GM18526 (cell line): ENCODE measurements around the gene SOWAHD.

ENCODE experiments used
- POLR2A ChIP-seq: IDR thresholded peaks from 3 replicates; pipeline ENCODE4 v1.6.1; 2011; ENCODE audit not compliant: insufficient read length; ENCODE audit errors: extremely low read depth

Gene SOWAHD

GRCh38 chrX:119755981-119756533 lies 2.3 kb upstream of the SOWAHD start:
- TF ChIP-seq POLR2A: no peak

GRCh38 chrX:119756926-119757635 lies 1.3 kb upstream of the SOWAHD start:
- no peak for TF ChIP-seq POLR2A

DNA sequence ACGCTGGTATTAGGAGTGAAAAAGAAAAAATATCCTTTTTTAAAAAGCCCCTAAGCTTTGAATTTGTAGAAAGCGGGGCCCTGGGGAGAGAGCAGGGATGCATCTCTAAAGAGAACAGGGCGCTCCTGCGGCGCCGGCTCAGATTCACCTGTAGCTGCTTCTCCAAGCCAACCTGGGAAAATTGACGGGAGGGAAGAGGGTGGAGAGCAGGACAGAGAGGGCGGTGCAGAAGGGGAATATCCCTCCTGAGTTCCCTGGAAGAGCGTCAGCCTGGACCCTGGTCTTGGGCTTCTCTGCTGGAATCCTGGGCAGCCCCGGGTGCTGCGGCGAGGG lies 776 bp upstream of the SOWAHD start:
- no peak for TF ChIP-seq POLR2A

- no peak for TF ChIP-seq POLR2A
These were observed 401 bp downstream of the SOWAHD start for GRCh38 chrX:119758731-119759247.

DNA sequence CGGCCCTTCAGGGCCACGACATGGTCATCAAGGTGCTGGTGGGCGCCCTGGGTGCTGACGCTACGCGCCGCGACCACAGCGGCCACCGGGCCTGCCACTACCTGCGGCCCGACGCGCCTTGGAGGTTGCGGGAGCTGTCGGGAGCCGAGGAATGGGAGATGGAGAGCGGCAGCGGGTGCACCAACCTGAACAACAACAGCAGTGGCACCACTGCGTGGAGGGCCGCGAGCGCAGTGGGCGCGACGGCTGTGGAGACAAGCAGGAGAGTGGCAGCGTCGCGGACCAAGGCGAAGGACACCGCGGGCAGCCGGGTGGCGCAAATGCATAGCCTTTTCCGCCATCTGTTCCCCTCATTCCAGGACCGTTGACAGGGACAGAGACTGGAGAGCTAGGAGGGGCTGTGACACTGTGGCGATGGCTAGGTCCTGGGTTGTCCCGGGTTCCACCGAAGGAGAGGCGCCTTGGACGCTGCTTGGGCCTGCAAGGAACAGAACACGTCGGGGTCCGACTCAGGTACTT lies 919 bp downstream of the SOWAHD start:
- no peak for TF ChIP-seq POLR2A

DNA sequence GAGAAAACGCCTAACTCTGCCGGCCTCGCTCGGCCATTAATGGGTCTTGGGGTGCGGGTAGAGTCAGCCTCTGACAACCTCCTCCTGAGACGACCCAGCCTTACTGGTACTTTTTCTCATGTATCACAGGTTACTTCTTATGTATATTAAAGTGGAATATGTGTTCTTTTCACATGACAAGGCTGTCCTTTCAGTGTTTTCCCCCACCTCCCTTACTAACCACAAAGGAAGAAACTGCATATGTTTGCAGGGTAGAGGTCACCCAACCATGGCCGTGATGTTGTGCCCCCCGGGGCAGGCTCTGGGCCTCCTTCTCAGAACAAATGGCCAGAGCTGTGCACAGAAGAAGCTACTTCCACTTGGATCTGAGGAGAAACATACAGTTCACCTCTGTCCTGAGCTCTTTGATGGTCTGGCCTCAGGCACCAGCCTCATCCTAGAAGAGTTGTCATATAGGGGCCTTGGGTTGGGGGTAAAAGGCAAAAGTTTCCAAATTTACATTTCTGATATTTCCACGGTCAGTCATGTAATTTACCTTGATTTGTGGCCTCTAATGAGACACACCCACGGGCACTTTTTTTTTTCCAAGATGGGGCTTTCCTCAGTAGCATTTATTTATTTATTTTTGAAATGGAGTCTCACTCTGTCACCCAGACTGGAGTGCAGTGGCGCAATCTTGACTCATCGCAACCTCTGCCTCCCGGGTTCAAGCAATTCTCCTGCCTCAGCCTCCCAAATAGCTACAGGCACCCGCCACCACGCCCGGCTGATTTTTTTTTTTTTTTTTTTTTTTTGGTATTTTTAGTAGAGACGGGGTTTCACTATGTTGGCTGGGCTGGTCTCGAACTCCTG lies 1.9 kb downstream of the SOWAHD start:
- no peak for TF ChIP-seq POLR2A

- TF ChIP-seq POLR2A: no peak
These were observed 4.3 kb downstream of the SOWAHD start for GRCh38 chrX:119762718-119763117.

- TF ChIP-seq POLR2A: no peak
These were observed 4.8 kb downstream of the SOWAHD start for GRCh38 chrX:119763181-119763580.

DNA sequence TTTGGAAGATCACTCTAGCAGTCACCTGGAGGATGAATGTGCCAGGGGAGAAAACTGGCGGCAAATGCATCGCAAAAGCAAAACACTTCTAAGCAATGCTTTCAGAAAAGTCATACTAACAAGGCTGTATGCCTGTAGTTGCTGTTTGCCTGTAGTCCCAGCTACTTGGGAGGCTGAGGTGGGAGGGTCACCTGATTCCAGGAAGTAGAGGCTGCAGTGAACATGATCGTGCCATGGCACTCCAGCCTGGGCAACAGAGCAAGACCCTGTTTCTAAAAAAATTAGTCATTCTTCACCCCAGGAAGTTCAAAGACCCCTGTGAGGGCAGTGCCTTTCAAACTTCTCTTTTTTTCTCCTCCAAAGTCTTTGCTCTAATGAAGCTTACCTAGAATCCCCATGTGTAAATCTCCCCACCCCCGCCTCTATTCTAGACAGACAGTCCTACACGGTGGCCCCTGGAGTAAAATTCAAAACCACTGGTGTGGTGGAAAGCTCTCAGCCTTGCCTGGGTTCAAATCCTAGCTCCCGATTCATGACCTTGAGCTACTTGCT lies 5.5 kb downstream of the SOWAHD start:
- TF ChIP-seq POLR2A: no peak

DNA sequence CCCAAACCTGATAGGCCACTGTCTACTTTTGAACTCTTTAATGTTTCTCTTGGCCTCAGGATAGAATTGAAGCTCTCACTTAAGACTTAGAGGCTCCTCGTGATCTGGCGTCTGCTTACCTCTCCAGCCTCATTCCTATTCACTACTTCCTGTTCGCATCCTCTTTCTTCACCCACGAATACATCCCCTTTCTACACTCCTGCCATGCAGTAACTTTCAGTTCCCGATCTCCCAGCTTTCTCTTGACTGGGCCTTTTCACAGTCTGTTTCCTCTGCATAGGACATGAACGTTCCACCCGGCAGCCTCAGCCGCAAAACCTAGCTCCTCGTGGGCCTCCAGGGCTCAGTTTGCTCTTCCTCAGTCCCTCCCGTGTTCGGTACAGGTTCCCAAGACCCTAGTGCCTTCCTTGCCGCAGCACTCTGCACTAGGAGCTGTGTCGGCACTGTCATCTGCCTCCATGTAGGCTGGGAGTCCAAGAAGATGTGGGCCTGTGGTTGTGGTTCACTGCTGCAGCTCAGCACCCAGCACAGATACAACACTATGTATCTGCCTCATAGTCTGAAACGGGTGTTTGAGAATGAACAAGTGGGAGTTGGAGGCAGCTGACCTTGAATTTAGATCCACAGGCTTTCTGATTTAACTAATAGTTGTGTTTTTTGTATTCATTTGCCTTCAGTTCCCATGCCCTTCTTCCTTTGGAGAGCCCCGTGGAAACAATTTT lies 17.3 kb downstream of the SOWAHD start:
- no peak for TF ChIP-seq POLR2A

GRCh38 chrX:119778829-119779228 lies 20.4 kb downstream of the SOWAHD start:
- no peak for TF ChIP-seq POLR2A

DNA sequence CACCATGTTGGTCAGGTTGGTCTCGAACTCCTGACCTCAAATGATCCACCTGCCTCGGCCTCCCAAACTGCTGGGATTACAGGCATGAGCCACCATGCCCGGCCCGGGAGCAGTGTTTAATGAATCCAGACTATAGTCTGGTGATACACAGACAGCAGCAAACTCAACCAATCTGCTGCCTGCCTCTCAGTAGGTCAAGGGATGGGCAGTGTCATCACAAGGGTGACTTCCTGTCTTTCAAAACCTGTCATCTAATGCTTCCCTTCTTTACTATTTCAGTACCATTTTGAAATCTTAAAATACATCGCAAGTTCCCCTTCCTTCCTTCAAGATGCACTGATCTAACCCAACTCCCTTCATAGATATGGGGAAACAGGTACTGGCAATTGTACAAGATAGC lies 24.6 kb downstream of the SOWAHD start:
- no peak for TF ChIP-seq POLR2A

DNA sequence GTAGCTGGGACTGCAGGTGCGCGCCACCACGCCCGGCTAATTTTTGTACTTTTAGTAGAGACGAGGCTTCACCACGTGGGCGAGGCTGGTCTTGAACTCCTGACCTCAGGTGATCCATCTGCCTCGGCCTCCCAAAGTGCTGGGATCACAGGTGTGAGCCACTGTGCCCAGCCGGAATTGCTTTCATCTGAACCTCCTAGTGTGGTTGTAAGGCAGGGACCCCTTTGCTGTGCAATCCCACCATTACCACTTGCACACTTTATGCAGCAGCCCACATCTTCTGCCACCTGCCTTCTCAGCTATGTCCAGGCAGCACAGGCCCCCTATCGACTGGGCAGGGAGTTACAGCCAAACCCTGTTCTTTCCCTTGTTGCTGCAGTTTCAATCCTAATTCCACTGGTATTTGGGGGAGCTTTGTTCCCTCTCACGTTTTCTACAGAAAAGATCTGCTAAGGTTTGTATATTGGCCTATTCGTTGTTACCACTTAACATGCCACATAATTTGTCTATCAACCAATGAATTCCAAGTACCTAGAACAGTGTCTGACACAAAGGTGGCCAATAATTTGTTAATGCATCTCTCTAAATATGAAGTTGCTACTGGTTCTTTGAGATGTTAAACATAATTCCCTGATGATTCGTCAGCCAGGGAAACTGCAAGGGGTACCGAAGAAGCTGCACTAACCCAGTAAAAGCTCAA lies 26.5 kb downstream of the SOWAHD start:
- TF ChIP-seq POLR2A: no peak

GRCh38 chrX:119790977-119791436 lies 32.6 kb downstream of the SOWAHD start:
- TF ChIP-seq POLR2A: no peak

DNA sequence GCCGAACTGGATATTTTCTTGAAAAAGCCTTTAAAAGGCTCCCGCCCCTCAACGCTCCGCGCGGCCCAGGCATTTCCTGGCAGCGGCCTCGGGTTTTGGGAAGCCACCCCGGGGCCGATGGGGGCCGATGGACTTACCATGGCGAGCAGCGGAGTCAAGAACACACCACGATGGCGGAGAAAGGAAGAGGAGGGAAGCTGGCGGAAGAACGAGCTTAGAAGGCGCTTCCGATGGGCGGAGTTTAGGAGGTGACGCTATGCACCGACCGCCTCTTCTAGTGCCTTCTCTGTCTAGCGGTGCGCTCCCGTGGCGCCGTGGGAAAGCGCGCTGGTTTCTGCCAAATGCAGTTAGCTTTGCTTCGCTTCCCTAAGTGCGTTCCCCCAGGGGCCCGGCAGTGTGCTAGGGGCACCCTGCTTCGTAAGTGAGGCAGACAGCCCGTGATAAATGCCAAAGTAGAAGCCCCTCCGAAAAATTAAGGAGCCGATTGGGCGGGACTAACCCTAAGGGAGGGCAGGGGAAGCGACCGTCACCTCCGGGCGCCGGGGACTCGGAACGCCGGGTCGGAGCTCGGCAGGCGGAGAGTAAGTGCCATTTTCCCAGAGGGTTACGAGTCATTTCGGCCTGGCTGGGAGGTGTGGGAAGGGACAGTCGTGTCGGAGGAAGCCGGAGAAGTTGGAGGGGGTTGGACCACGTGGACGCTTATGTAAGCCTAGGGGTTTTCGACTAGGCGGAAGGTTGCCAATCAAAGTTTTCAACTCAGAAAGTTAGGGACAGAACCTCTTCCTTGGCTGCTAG lies 33.2 kb downstream of the SOWAHD start, which contains the start of gene RPL39:
TSS of gene RPL39 (minus strand) at position 194 of the 795 bp plus-strand sequence. CDS start at position 140, 54 bp downstream.
- peak; percentile 87 for TF ChIP-seq POLR2A
